IMR-90 (cell line): ENCODE results near the gene FOXN3. TPM values are rescaled to one million over a fixed set of nuclear protein-coding genes. Genes with fewer than 3 reads are reported as not detected.

Source experiments
- ATAC-seq: fragments of 200-7000 bp; cut with Tn5 transposase; 2 replicates; pipeline ENCODE4 v1.9.1; 2020; ENCODE audit warnings: low read depth, mild to moderate bottlenecking, moderate library complexity
- BruUV-seq: library from RNA; stranded (reverse); fragments of 400-500 nt; replicated peaks from 2 replicates; lab custom pipeline; 2021; lab: Mats Ljungman, UMichigan
- CTCF ChIA-PET: fragments of 300-600 bp; formaldehyde crosslinking; extraction: SDS; loops from one replicate; lab custom pipeline; 2021; ENCODE audit warnings: antibody characterized with exemption; lab: Yijun Ruan, JAX
- POLR2A ChIA-PET: fragments of 300-600 bp; sonication (Branson Sonifier 250); formaldehyde crosslinking; loops from one replicate; lab custom pipeline; 2022; ENCODE audit warnings: antibody characterized with exemption; ENCODE audit not compliant: unreplicated experiment; lab: Charles Lee
- DNase-seq: peaks from one replicate; pipeline ENCODE4 v3.0.0; 2013
- H2AFZ ChIP-seq: replicated peaks from 2 replicates; pipeline ENCODE3; 2013; ENCODE audit warnings: low read length, mild to moderate bottlenecking; ENCODE audit not compliant: poor library complexity
- H2AK5ac ChIP-seq: 2 replicates; pipeline ENCODE4 v1.6.1; 2013; ENCODE audit warnings: low read depth, low read length, inconsistent platforms
- H2AK9ac ChIP-seq: replicated peaks from 2 replicates; pipeline ENCODE3; 2013; ENCODE audit warnings: mild to moderate bottlenecking, low read depth, low read length, moderate library complexity; ENCODE audit not compliant: poor library complexity
- H2BK120ac ChIP-seq: 2 replicates; pipeline ENCODE4 v1.6.1; 2013; ENCODE audit warnings: low read depth, low read length, inconsistent platforms
- H2BK15ac ChIP-seq: 3 replicates; pipeline ENCODE4 v1.6.1; 2013; ENCODE audit warnings: low read depth, low read length, inconsistent platforms
- H2BK20ac ChIP-seq: 2 replicates; pipeline ENCODE4 v1.6.1; 2013; ENCODE audit warnings: low read depth, mild to moderate bottlenecking, inconsistent platforms, low read length, moderate library complexity
- H2BK5ac ChIP-seq: 2 replicates; pipeline ENCODE4 v1.6.1; 2013; ENCODE audit warnings: mild to moderate bottlenecking, low read depth, low read length, inconsistent platforms; ENCODE audit not compliant: poor library complexity, severe bottlenecking
- H3K14ac ChIP-seq: replicated peaks from 2 replicates; pipeline ENCODE4 v1.6.1; 2013; ENCODE audit warnings: low read depth, low read length, inconsistent platforms
- H3K18ac ChIP-seq: 2 replicates; pipeline ENCODE4 v1.6.1; 2013; ENCODE audit warnings: low read depth, low read length, control low read depth
- H3K23ac ChIP-seq: 2 replicates; pipeline ENCODE4 v1.6.1; 2013; ENCODE audit warnings: low read depth, low read length, inconsistent platforms
- H3K27ac ChIP-seq: 2 replicates; pipeline ENCODE4 v1.5.1; 2013; ENCODE audit warnings: mild to moderate bottlenecking, control low read depth, low read length; ENCODE audit not compliant: insufficient read depth
- H3K27me3 ChIP-seq: 2 replicates; pipeline ENCODE4 v1.6.1; 2013; ENCODE audit warnings: low read length; ENCODE audit not compliant: control insufficient read depth, insufficient read depth
- H3K36me3 ChIP-seq: 2 replicates; pipeline ENCODE4 v1.6.1; 2013; ENCODE audit warnings: low read length, mixed read lengths; ENCODE audit not compliant: control insufficient read depth, insufficient read depth
- H3K4ac ChIP-seq: 2 replicates; pipeline ENCODE4 v1.6.1; 2013; ENCODE audit warnings: low read depth, low read length, inconsistent platforms
- H3K4me1 ChIP-seq: 2 replicates; pipeline ENCODE4 v1.6.1; 2013; ENCODE audit warnings: low read length, mixed read lengths; ENCODE audit not compliant: control insufficient read depth, insufficient read depth
- H3K4me2 ChIP-seq: 2 replicates; pipeline ENCODE4 v1.6.1; 2013; ENCODE audit warnings: low read depth, mild to moderate bottlenecking, control low read depth, low read length, moderate library complexity
- H3K4me3 ChIP-seq: 2 replicates; pipeline ENCODE4 v1.5.1; 2013; ENCODE audit warnings: low read depth, mild to moderate bottlenecking, control low read depth, low read length, moderate library complexity; ENCODE audit not compliant: insufficient read depth
- H3K56ac ChIP-seq: 2 replicates; pipeline ENCODE4 v1.6.1; 2013; ENCODE audit warnings: low read length, inconsistent platforms; ENCODE audit not compliant: insufficient read depth; ENCODE audit errors: extremely low read depth
- H3K79me1 ChIP-seq, 2 experiments: 2 replicates each; pipeline ENCODE4 v1.6.1; 2013; ENCODE audit warnings: low read length in 2 of 2, inconsistent platforms in 1 of 2, low read depth in 1 of 2
- H3K9ac ChIP-seq: 2 replicates; pipeline ENCODE4 v1.6.1; 2013; ENCODE audit warnings: low read depth, low read length, control low read depth
- H3K9me1 ChIP-seq: 2 replicates; pipeline ENCODE4 v1.6.1; 2013; ENCODE audit warnings: low read length, inconsistent platforms; ENCODE audit not compliant: insufficient read depth
- H3K9me3 ChIP-seq: 2 replicates; pipeline ENCODE4 v1.6.1; 2013; ENCODE audit warnings: low read length; ENCODE audit not compliant: control insufficient read depth, insufficient read depth
- H4K20me1 ChIP-seq: 2 replicates; pipeline ENCODE4 v1.6.1; 2013; ENCODE audit warnings: low read length, inconsistent platforms; ENCODE audit not compliant: insufficient read depth
- H4K5ac ChIP-seq: 2 replicates; pipeline ENCODE4 v1.6.1; 2013; ENCODE audit warnings: mild to moderate bottlenecking, low read depth, low read length, control low read depth
- H4K8ac ChIP-seq, 2 experiments: 2 replicates each; pipeline ENCODE4 v1.6.1; 2013; ENCODE audit warnings: low read depth in 2 of 2, low read length in 2 of 2, control low read depth in 1 of 2, inconsistent platforms in 1 of 2
- H4K91ac ChIP-seq: 2 replicates; pipeline ENCODE4 v1.6.1; 2013; ENCODE audit warnings: low read depth, low read length, inconsistent platforms; ENCODE audit not compliant: insufficient read depth
- FOS ChIP-seq: fragments of 150-350 bp; IDR thresholded peaks from 2 replicates; pipeline ENCODE4 v1.6.1; 2016; ENCODE audit warnings: low read depth, low read length
- MAZ ChIP-seq: IDR thresholded peaks from 2 replicates; pipeline ENCODE4 v1.6.1; 2012; ENCODE audit warnings: low read depth, mild to moderate bottlenecking, low read length, improper control_type of control experiment, moderate library complexity, borderline replicate concordance
- NFE2L2 ChIP-seq: fragments of 150-350 bp; IDR thresholded peaks from 2 replicates; pipeline ENCODE4 v1.6.1; 2016; ENCODE audit warnings: low read depth, mild to moderate bottlenecking, low read length
- SMC3 ChIP-seq: fragments of 150-350 bp; IDR thresholded peaks from 2 replicates; pipeline ENCODE4 v1.6.1; 2016; ENCODE audit warnings: low read depth, mild to moderate bottlenecking, antibody characterized with exemption, low read length, moderate library complexity
- WGBS, 2 experiments: methylation state at CpG; one replicate each; pipeline versions ENCODE4 v1.1.5 to v1.1.7; 2013; ENCODE audit warnings: missing lambda C conversion rate in 2 of 2; ENCODE audit not compliant: insufficient read length in 1 of 2; ENCODE audit errors: extremely low coverage in 2 of 2; 5-methylcytosine and 5-hydroxymethylcytosine counted together
- dilution Hi-C: fragments of 300-500 bp; cut with HindIII; formaldehyde crosslinking; loops from one replicate; pipeline ENCODE4 v1.14.3; 2018; ENCODE audit warnings: low sequenced_read_pairs; ENCODE audit not compliant: unreplicated experiment
- in situ Hi-C: fragments of 300-500 bp; cut with MboI; formaldehyde crosslinking; loops from 3 replicates; pipeline ENCODE4 v1.14.3; 2019; ENCODE audit warnings: low sequenced_read_pairs, inconsistent platforms, mixed read lengths
- intact Hi-C: fragments of 100-400 bp; cut with micrococcal nuclease; formaldehyde crosslinking; loops from 2 replicates; pipeline ENCODE4 v1.10.0; 2022
- polyA plus RNA-seq, 3 experiments: library from polyadenylated mRNA; depleted of rRNA; stranded (reverse); fragments of >200 nt; gene quantifications; 2 replicates each; pipeline ENCODE4 v1.2.3, GENCODE V29; 2012; ENCODE audit warnings: low replicate concordance in 1 of 3
- total RNA-seq: library from RNA; depleted of rRNA; stranded (reverse); fragments of >200 nt; gene quantifications from 2 replicates; pipeline ENCODE4 v1.2.3, GENCODE V29; 2012
- TF ChIP-seq, protein P1 (sequence below): fragments of 150-350 bp; IDR thresholded peaks from 2 replicates; pipeline ENCODE4 v1.6.1; 2016; ENCODE audit warnings: low read depth, mild to moderate bottlenecking, low read length, moderate library complexity, borderline replicate concordance
- TF ChIP-seq, protein P2 (sequence below): conservative IDR thresholded peaks from 2 replicates; pipeline ENCODE4 v1.5.1; 2012; ENCODE audit warnings: mild to moderate bottlenecking, low read depth, low read length, improper control_type of control experiment

FOXN3 gene
- total and polyA plus RNA-seq, 2 of the 4 experiments (the other 2 are of a cell fraction) = 22.6 to 33.7 TPM

DNA sequence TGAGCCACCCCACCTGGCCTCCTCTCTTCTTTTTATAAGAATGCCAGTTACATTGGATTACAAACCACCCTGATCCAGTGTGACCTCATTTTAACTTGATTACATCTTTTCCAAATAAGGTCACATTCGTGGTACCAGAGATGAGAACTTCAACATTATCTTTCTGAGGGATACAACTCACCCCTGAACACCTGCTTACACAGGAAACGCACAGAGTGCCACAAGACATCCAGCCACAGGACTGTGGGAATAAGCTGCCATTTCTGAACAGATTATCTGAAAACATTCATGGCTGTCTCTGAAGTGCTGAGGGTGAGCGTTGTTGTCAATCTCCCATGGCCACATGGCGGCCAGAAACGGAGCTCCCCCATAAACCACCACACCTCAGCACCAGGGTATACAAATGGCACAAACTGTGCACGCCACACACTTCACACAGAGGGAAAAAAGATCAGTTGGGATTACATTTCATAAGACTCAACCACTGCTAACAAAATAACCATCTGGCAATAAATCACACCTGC, 23.7 kb downstream of the FOXN3 start:
- Histone ChIP-seq H2BK20ac (no peak overlapping the region), H3K14ac (no peak overlapping the region), H2AK9ac (no peak overlapping the region), H3K9me1 (peaks cover 16% of the 10 kb centered on the region), H4K8ac (no peak overlapping the region), H3K4ac (no peak overlapping the region), H3K9me3 (no peaks in the 10 kb centered on the region), H3K9ac (no peak overlapping the region), H4K20me1 (peaks cover 74% of the 10 kb centered on the region), H4K5ac (no peak overlapping the region), H2BK15ac (no peak overlapping the region), H3K23ac (no peak overlapping the region), H2AFZ (no peak overlapping the region), H3K36me3 (peaks cover 2% of the 10 kb centered on the region; the same call in 1 of the 2 replicates), H3K4me3 (no peak overlapping the region), H3K4me1 (peaks cover 3% of the 10 kb centered on the region; the same call in 1 of the 2 replicates), H3K27ac (no peak overlapping the region), H2BK5ac (no peak overlapping the region), H2AK5ac (0 out of 2 replicates have a peak overlapping the region, but pooled peaks have one; percentile 28), H3K56ac (no peak overlapping the region), H3K27me3 (no peaks in the 10 kb centered on the region), H4K91ac (no peak overlapping the region), H3K18ac (no peak overlapping the region), H3K79me1 (peaks cover 47 to 85% of the 10 kb centered on the region in 2 experiments), H3K4me2 (no peak overlapping the region), H2BK120ac (no peak overlapping the region)
- dilution Hi-C loops (no loop called here), in situ Hi-C loops (loop anchor here (10.0 kb wide), 1 partner anchor 522 kb away; no protein-coding TSS in a partner anchor), intact Hi-C loops (no loop called here)
- peak; percentile 11 for DNase-seq
- CTCF ChIA-PET = no interaction called here
- BruUV-seq = no TSS peak
- ATAC-seq = no peak
- POLR2A ChIA-PET = no interaction called here
- TF ChIP-seq SMC3 = no peak
- no peak for TF ChIP-seq NFE2L2
- no peak for TF ChIP-seq MAZ
- TF ChIP-seq, protein P1, sequence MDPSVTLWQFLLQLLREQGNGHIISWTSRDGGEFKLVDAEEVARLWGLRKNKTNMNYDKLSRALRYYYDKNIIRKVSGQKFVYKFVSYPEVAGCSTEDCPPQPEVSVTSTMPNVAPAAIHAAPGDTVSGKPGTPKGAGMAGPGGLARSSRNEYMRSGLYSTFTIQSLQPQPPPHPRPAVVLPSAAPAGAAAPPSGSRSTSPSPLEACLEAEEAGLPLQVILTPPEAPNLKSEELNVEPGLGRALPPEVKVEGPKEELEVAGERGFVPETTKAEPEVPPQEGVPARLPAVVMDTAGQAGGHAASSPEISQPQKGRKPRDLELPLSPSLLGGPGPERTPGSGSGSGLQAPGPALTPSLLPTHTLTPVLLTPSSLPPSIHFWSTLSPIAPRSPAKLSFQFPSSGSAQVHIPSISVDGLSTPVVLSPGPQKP = no peak
- TF ChIP-seq, protein P2, sequence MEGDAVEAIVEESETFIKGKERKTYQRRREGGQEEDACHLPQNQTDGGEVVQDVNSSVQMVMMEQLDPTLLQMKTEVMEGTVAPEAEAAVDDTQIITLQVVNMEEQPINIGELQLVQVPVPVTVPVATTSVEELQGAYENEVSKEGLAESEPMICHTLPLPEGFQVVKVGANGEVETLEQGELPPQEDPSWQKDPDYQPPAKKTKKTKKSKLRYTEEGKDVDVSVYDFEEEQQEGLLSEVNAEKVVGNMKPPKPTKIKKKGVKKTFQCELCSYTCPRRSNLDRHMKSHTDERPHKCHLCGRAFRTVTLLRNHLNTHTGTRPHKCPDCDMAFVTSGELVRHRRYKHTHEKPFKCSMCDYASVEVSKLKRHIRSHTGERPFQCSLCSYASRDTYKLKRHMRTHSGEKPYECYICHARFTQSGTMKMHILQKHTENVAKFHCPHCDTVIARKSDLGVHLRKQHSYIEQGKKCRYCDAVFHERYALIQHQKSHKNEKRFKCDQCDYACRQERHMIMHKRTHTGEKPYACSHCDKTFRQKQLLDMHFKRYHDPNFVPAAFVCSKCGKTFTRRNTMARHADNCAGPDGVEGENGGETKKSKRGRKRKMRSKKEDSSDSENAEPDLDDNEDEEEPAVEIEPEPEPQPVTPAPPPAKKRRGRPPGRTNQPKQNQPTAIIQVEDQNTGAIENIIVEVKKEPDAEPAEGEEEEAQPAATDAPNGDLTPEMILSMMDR = no peak
- no peak for TF ChIP-seq FOS
- WGBS, 2 experiments = no CpG with 5 or more reads among the region's 6 CpGs
